ENCODE measurements around the gene METTL22. TPM values are rescaled to one million over a fixed set of nuclear protein-coding genes. Genes with fewer than 3 reads are reported as not detected.

METTL22 gene
- total and polyA plus RNA-seq, 10 of the 15 experiments (the other 5 are each of a cell fraction or from before 2014, with no cell fraction given) = 6.4 to 34.7 (median 18.8) TPM

- Histone ChIP-seq H3K4me2 (ENCODE audit: control insufficient read depth, insufficient read depth) (no peak overlapping the region), H4K20me1 (ENCODE audit: control insufficient read depth, insufficient read depth) (no peaks in the 10 kb centered on the region), H3K36me3 (ENCODE audit: control insufficient read depth in 2 of 2, insufficient read depth in 2 of 2, low read length in 1 of 2) (no peaks in the 10 kb centered on the region), H3K27ac (ENCODE audit: control insufficient read depth, insufficient read depth) (no peak overlapping the region), H2AFZ (ENCODE audit: control insufficient read depth, low read depth, low read length) (no peak overlapping the region), H3K9me3 (replicated peaks; ENCODE audit: control insufficient read depth, insufficient read depth, low read length) (no peaks in the 10 kb centered on the region), H3K27me3 (replicated peaks in 1 of 2; ENCODE audit: control insufficient read depth in 2 of 2, insufficient read depth in 2 of 2, low read length in 1 of 2) (no peaks in the 10 kb centered on the region), H3K4me1 (ENCODE audit: control insufficient read depth, insufficient read depth, low read length) (peaks cover 5% of the 10 kb centered on the region), H3K4me3 (no peak overlapping the region), H3K79me2 (ENCODE audit: control insufficient read depth, insufficient read depth, low read length) (no peaks in the 10 kb centered on the region), H3K9ac (ENCODE audit: control insufficient read depth, insufficient read depth, low read length) (no peak overlapping the region)
- SMC1A ChIA-PET (ENCODE audit: uncharacterized antibody, unreplicated experiment) = no interaction called here
- CTCF ChIA-PET = interaction anchor here (1.5 kb wide), 1 partner anchor 9 kb away, joined by 4 read pairs; no protein-coding TSS in a partner anchor
- in situ Hi-C loops (cut with MboI) = no loop called here
- no peak for FAIRE-seq
- RAD21 ChIA-PET (ENCODE audit: unreplicated experiment) = no interaction called here
- intact Hi-C loops (cut with micrococcal nuclease; ENCODE audit: unreplicated experiment) = no loop called here
- WGBS (ENCODE audit: insufficient coverage, insufficient replicate concordance, low lambda C conversion rate, missing lambda C conversion rate) = 39% methylated on average over 5 of the region's 5 CpGs
- ATAC-seq = no peak
- DNase-seq (ENCODE audit: low read depth, low spot score) = no peak
- no TSS peak for BruUV-seq (replicated peaks)
- POLR2A ChIA-PET = no interaction called here
- TF ChIP-seq CTCF (IDR thresholded peaks at IDR 0.05 in 2 of 3, conservative IDR thresholded peaks at IDR 0.05 in 1 of 3; ENCODE audit: control insufficient read depth in 2 of 3, extremely low read depth in 1 of 3, insufficient read depth in 1 of 3, low read depth in 3 of 3, low read length in 3 of 3) = no peak
- no peak for TF ChIP-seq PAX8 (IDR thresholded peaks at IDR 0.05)
- TF ChIP-seq HSF1 (IDR thresholded peaks at IDR 0.05; ENCODE audit: low read depth, low read length) = no peak
- no peak for TF ChIP-seq BCL3 (IDR thresholded peaks at IDR 0.05; ENCODE audit: borderline replicate concordance, insufficient read depth, low read depth, low read length, poor library complexity, severe bottlenecking)
- no peak for TF ChIP-seq E4F1 (IDR thresholded peaks at IDR 0.05; ENCODE audit: borderline replicate concordance, partially characterized antibody)
- no peak for TF ChIP-seq NR2C1 (IDR thresholded peaks at IDR 0.05)
- TF ChIP-seq E2F8 (IDR thresholded peaks at IDR 0.05; ENCODE audit: low read depth, partially characterized antibody) = no peak
- TF ChIP-seq CREM (IDR thresholded peaks at IDR 0.05; ENCODE audit: low read depth) = no peak
- no peak for TF ChIP-seq MXI1 (IDR thresholded peaks at IDR 0.05; ENCODE audit: low read depth, low read length)
These were observed 56.0 kb downstream of the METTL22 start for GRCh38 chr16:8677481-8677880.

Data from GM12878 (cell line).